ENCODE results near the gene RAD52. TPM values are rescaled to one million over a fixed set of nuclear protein-coding genes. Genes with fewer than 3 reads are reported as not detected.
A peak's percentile ranks its signal among the peaks of the same experiment; 100 is the strongest.

RAD52 gene
- total RNA-seq, 1 experiment from 2014 or later: 17.4 TPM

GRCh38 chr12:989751-990660, 40.5 kb upstream of the RAD52 start:
- H3K27me3 ChIP-seq (ENCODE audit: low read length): no peaks in the 10 kb centered on the region
- H4K20me1 ChIP-seq (ENCODE audit: low read length): 0 out of 2 replicates have a peak, but pooled peaks cover 4% of the 10 kb centered on the region
- peak; percentile 56 for DNase-seq
- peak; percentile 37 for ATAC-seq
- peak overlapping the region; percentile 69 for H3K4me3 ChIP-seq (ENCODE audit: low read length)
- no peaks in the 10 kb centered on the region for H3K36me3 ChIP-seq (ENCODE audit: low read depth, low read length)
- TSS peak; percentile 44 for BruUV-seq (replicated peaks)
- peak overlapping the region; percentile 89 for H3K9ac ChIP-seq (ENCODE audit: low read length)
- POLR2A ChIA-PET (ENCODE audit: unreplicated experiment): no interaction called here
- TF ChIP-seq EZH2phosphoT487 (IDR thresholded peaks at IDR 0.05; ENCODE audit: borderline replicate concordance, low read length) (no peak), EZH2 (IDR thresholded peaks at IDR 0.05; ENCODE audit: low read length, unreplicated experiment) (no peak)
- TF ChIP-seq, protein P1, sequence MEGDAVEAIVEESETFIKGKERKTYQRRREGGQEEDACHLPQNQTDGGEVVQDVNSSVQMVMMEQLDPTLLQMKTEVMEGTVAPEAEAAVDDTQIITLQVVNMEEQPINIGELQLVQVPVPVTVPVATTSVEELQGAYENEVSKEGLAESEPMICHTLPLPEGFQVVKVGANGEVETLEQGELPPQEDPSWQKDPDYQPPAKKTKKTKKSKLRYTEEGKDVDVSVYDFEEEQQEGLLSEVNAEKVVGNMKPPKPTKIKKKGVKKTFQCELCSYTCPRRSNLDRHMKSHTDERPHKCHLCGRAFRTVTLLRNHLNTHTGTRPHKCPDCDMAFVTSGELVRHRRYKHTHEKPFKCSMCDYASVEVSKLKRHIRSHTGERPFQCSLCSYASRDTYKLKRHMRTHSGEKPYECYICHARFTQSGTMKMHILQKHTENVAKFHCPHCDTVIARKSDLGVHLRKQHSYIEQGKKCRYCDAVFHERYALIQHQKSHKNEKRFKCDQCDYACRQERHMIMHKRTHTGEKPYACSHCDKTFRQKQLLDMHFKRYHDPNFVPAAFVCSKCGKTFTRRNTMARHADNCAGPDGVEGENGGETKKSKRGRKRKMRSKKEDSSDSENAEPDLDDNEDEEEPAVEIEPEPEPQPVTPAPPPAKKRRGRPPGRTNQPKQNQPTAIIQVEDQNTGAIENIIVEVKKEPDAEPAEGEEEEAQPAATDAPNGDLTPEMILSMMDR (conservative IDR thresholded peaks at IDR 0.05; ENCODE audit: low read depth, low read length): no peak
- peak overlapping the region; percentile 79 for H3K27ac ChIP-seq (ENCODE audit: low read length)
- H2AFZ ChIP-seq (ENCODE audit: low read length): peak overlapping the region; percentile 97
- H3K9me2 ChIP-seq (replicated peaks; ENCODE audit: low read length): no peaks in the 10 kb centered on the region
- peak overlapping the region; percentile 99 for H3K4me2 ChIP-seq (ENCODE audit: low read length)
- H3K79me2 ChIP-seq (ENCODE audit: low read length): peaks cover 32% of the 10 kb centered on the region
- CTCF ChIA-PET: no interaction called here
- intact Hi-C loops (cut with micrococcal nuclease): loop anchor here (5.0 kb wide), 3 partner anchors 38 to 102 kb away; no protein-coding TSS in a partner anchor
- peaks cover 34% of the 10 kb centered on the region for H3K4me1 ChIP-seq (ENCODE audit: insufficient read depth, low read length)
- no peaks in the 10 kb centered on the region for H3K9me3 ChIP-seq (ENCODE audit: low read length)
- H3F3A ChIP-seq (ENCODE audit: low read length, unreplicated experiment): no peaks in the 10 kb centered on the region

GRCh38 chr12:989051-989450, 39.6 kb upstream of the RAD52 start:
- DNase-seq: no peak
- Histone ChIP-seq H3K79me2 (ENCODE audit: low read length) (peaks cover 28% of the 10 kb centered on the region), H3K36me3 (ENCODE audit: low read depth, low read length) (no peaks in the 10 kb centered on the region), H3K9me2 (replicated peaks; ENCODE audit: low read length) (no peaks in the 10 kb centered on the region), H3K4me2 (ENCODE audit: low read length) (peak overlapping the region; percentile 99), H3K4me1 (ENCODE audit: insufficient read depth, low read length) (peaks cover 34% of the 10 kb centered on the region), H3K27ac (ENCODE audit: low read length) (no peak overlapping the region), H3F3A (ENCODE audit: low read length, unreplicated experiment) (no peaks in the 10 kb centered on the region), H2AFZ (ENCODE audit: low read length) (no peak overlapping the region), H3K27me3 (ENCODE audit: low read length) (no peaks in the 10 kb centered on the region), H3K9ac (ENCODE audit: low read length) (no peak overlapping the region), H3K9me3 (ENCODE audit: low read length) (no peaks in the 10 kb centered on the region), H4K20me1 (ENCODE audit: low read length) (0 out of 2 replicates have a peak, but pooled peaks cover 4% of the 10 kb centered on the region), H3K4me3 (ENCODE audit: low read length) (peak overlapping the region; percentile 69; the same call in 1 of the 2 replicates)
- ATAC-seq: no peak
- TF ChIP-seq EZH2phosphoT487 (IDR thresholded peaks at IDR 0.05; ENCODE audit: borderline replicate concordance, low read length): no peak
- TF ChIP-seq EZH2 (IDR thresholded peaks at IDR 0.05; ENCODE audit: low read length, unreplicated experiment): no peak
- TF ChIP-seq, protein P1 (conservative IDR thresholded peaks at IDR 0.05; ENCODE audit: low read depth, low read length): no peak
- intact Hi-C loops (cut with micrococcal nuclease): loop anchor here (5.0 kb wide), 1 partner anchor 37 kb away; no protein-coding TSS in a partner anchor
- POLR2A ChIA-PET (ENCODE audit: unreplicated experiment): no interaction called here
- CTCF ChIA-PET: no interaction called here
- no TSS peak for BruUV-seq (replicated peaks)

DNA sequence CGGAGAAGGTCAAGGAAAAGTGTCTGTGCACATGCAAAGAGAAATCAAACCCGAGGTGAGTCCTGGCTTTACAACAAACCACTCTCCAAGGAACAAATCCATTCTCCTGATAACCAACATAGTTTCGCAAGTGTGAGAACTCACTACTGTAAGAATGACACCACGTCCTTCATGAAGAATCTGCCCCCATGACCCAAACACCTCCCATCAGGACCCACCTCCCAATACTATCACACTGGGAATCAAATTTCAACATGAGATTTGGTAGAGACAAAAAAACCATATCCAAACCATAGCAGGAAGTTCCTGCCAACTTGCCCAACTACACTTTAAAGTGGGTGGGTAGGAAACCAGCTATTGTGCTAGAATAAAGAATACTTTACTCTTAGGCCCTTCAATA, 39.2 kb upstream of the RAD52 start:
- CTCF ChIA-PET: no interaction called here
- intact Hi-C loops (cut with micrococcal nuclease): loop anchor here (5.0 kb wide), 1 partner anchor 36 kb away; no protein-coding TSS in a partner anchor
- TF ChIP-seq, protein P1 (conservative IDR thresholded peaks at IDR 0.05; ENCODE audit: low read depth, low read length): no peak
- TF ChIP-seq EZH2 (IDR thresholded peaks at IDR 0.05; ENCODE audit: low read length, unreplicated experiment) (no peak), EZH2phosphoT487 (IDR thresholded peaks at IDR 0.05; ENCODE audit: borderline replicate concordance, low read length) (no peak)
- Histone ChIP-seq H3K27me3 (ENCODE audit: low read length) (no peaks in the 10 kb centered on the region), H3K9me2 (replicated peaks; ENCODE audit: low read length) (no peaks in the 10 kb centered on the region), H3K4me2 (ENCODE audit: low read length) (peak overlapping the region; percentile 99), H3K27ac (ENCODE audit: low read length) (no peak overlapping the region), H3K79me2 (ENCODE audit: low read length) (peaks cover 24% of the 10 kb centered on the region), H3K9ac (ENCODE audit: low read length) (no peak overlapping the region), H3K4me3 (ENCODE audit: low read length) (no peak overlapping the region), H3K9me3 (ENCODE audit: low read length) (no peaks in the 10 kb centered on the region), H4K20me1 (ENCODE audit: low read length) (0 out of 2 replicates have a peak, but pooled peaks cover 4% of the 10 kb centered on the region), H3K4me1 (ENCODE audit: insufficient read depth, low read length) (peaks cover 34% of the 10 kb centered on the region), H3F3A (ENCODE audit: low read length, unreplicated experiment) (no peaks in the 10 kb centered on the region), H2AFZ (ENCODE audit: low read length) (no peak overlapping the region), H3K36me3 (ENCODE audit: low read depth, low read length) (no peaks in the 10 kb centered on the region)
- no TSS peak for BruUV-seq (replicated peaks)
- no peak for DNase-seq
- ATAC-seq: no peak
- POLR2A ChIA-PET (ENCODE audit: unreplicated experiment): no interaction called here
